H1 (cell line): ENCODE results near the gene NRTN. TPM values are rescaled to one million over a fixed set of nuclear protein-coding genes. Genes with fewer than 3 reads are reported as not detected.
"Not testable (repeated sequence)": the region's sequence is repeated elsewhere in the genome, so short reads cannot be mapped to it uniquely, and the experiment has no call there.

Experiments used
- CTCF ChIA-PET: fragments of 300-600 bp; sonication (Branson Sonifier 250); formaldehyde crosslinking; loops from one replicate; lab custom pipeline; 2021; ENCODE audit not compliant: partially characterized antibody; lab: Charles Lee
- POLR2A ChIA-PET: fragments of 300-600 bp; sonication (Branson Sonifier 250); formaldehyde crosslinking; loops from one replicate; lab custom pipeline; 2021; ENCODE audit warnings: inconsistent platforms; ENCODE audit not compliant: partially characterized antibody; lab: Charles Lee
- DNase-seq, 2 experiments: peaks; one replicate each; pipeline versions ENCODE4 v3.0.0 to v3.0.0-alpha.2; 2010 to 2022; ENCODE audit warnings: low spot score in 2 of 2, low read depth in 1 of 2, mixed read lengths in 1 of 2
- FAIRE-seq: peaks from 2 replicates; lab custom pipeline; 2011; peaks lifted over from hg19 to GRCh38; lab: Jason Lieb, UNC
- H2AFZ ChIP-seq: 2 replicates; pipeline ENCODE4 v1.8.1; 2012; ENCODE audit warnings: low read length, inconsistent platforms
- H2AK5ac ChIP-seq: 2 replicates; pipeline ENCODE4 v1.6.1; 2013; ENCODE audit warnings: low read depth, low read length
- H2BK120ac ChIP-seq: replicated peaks from 2 replicates; pipeline ENCODE3; 2013; ENCODE audit warnings: low read depth, low read length, inconsistent platforms
- H2BK12ac ChIP-seq: 2 replicates; pipeline ENCODE4 v1.6.1; 2013; ENCODE audit warnings: low read depth, low read length
- H2BK15ac ChIP-seq: 2 replicates; pipeline ENCODE4 v1.6.1; 2013; ENCODE audit warnings: low read length
- H2BK20ac ChIP-seq: 2 replicates; pipeline ENCODE4 v1.6.1; 2013; ENCODE audit warnings: low read length
- H2BK5ac ChIP-seq: 2 replicates; pipeline ENCODE4 v1.6.1; 2013; ENCODE audit warnings: low read depth, low read length
- H3K14ac ChIP-seq: 2 replicates; pipeline ENCODE4 v1.6.1; 2013; ENCODE audit warnings: inconsistent platforms; ENCODE audit not compliant: insufficient read length
- H3K18ac ChIP-seq: 2 replicates; pipeline ENCODE4 v1.6.1; 2013; ENCODE audit warnings: low read length; ENCODE audit errors: extremely low read depth
- H3K23ac ChIP-seq: 2 replicates; pipeline ENCODE4 v1.6.1; 2013; ENCODE audit warnings: inconsistent platforms; ENCODE audit not compliant: insufficient read length
- H3K23me2 ChIP-seq: 2 replicates; pipeline ENCODE4 v1.6.1; 2013; ENCODE audit warnings: low read depth, low read length
- H3K27ac ChIP-seq: 2 replicates; pipeline ENCODE4 v1.6.1; 2011; ENCODE audit warnings: low read depth, low read length, inconsistent platforms
- H3K27me3 ChIP-seq, 4 experiments: replicated peaks in 1 of 4; 1 replicate in 1 of 4; 2 replicates in 3 of 4; pipeline versions ENCODE4 v1.6.1 to v1.8.1; 2011 to 2013; ENCODE audit warnings: low read length in 3 of 4, mild to moderate bottlenecking in 3 of 4, inconsistent platforms in 2 of 4, mixed read lengths in 2 of 4, moderate library complexity in 1 of 4; ENCODE audit not compliant: control insufficient read depth in 3 of 4, insufficient read depth in 3 of 4; ENCODE audit errors: extremely low read depth in 1 of 4
- H3K36me3 ChIP-seq, 4 experiments: 2 replicates each; pipeline versions ENCODE4 v1.6.1 to v1.8.1; 2011 to 2013; ENCODE audit warnings: mild to moderate bottlenecking in 4 of 4, low read length in 3 of 4, moderate library complexity in 2 of 4, control low read depth in 1 of 4, inconsistent platforms in 1 of 4; ENCODE audit not compliant: insufficient read depth in 4 of 4, control insufficient read depth in 2 of 4
- H3K4ac ChIP-seq: replicated peaks from 2 replicates; pipeline ENCODE3; 2013; ENCODE audit warnings: low read length, low read depth, mixed read lengths, inconsistent platforms; ENCODE audit not compliant: insufficient read length
- H3K4me1 ChIP-seq, 4 experiments: replicated peaks in 1 of 4; 1 replicate in 1 of 4; 2 replicates in 3 of 4; pipeline versions ENCODE4 v1.6.1 to v1.8.1; 2011 to 2013; ENCODE audit warnings: low read length in 3 of 4, inconsistent platforms in 2 of 4, mixed read lengths in 1 of 4; ENCODE audit not compliant: insufficient read depth in 4 of 4, control insufficient read depth in 3 of 4
- H3K4me2 ChIP-seq, 2 experiments: 2 replicates each; pipeline versions ENCODE4 v1.6.1 to v1.8.1; 2011 to 2013; ENCODE audit warnings: low read depth in 2 of 2, low read length in 2 of 2, control low read depth in 1 of 2, inconsistent platforms in 1 of 2, mild to moderate bottlenecking in 1 of 2; ENCODE audit not compliant: insufficient read depth in 1 of 2
- H3K4me3 ChIP-seq, 4 experiments: fragments of 200-600, 300-600 bp in 1 of 4; sonication (generic), shearing (Covaris generic), sonication (Bioruptor Twin) in 1 of 4; 2 replicates each; pipeline versions ENCODE4 v1.5.1 to v1.8.1; 2011 to 2016; ENCODE audit warnings: low read length in 4 of 4, low read depth in 3 of 4, control low read depth in 2 of 4, inconsistent platforms in 2 of 4, mild to moderate bottlenecking in 2 of 4, mixed read lengths in 1 of 4, moderate library complexity in 1 of 4; ENCODE audit not compliant: insufficient read depth in 2 of 4; ENCODE audit errors: extremely low read depth in 1 of 4
- H3K56ac ChIP-seq: replicated peaks from 2 replicates; pipeline ENCODE3; 2013; ENCODE audit warnings: low read depth, mild to moderate bottlenecking, mixed read lengths, low read length, inconsistent platforms; ENCODE audit not compliant: insufficient read length
- H3K79me1 ChIP-seq: 2 replicates; pipeline ENCODE4 v1.6.1; 2013; ENCODE audit warnings: low read depth, low read length, control low read depth
- H3K79me2 ChIP-seq, 2 experiments: 2 replicates each; pipeline versions ENCODE4 v1.6.1 to v1.8.1; 2012 to 2013; ENCODE audit warnings: low read length in 2 of 2, mild to moderate bottlenecking in 2 of 2, inconsistent platforms in 1 of 2; ENCODE audit not compliant: insufficient read depth in 2 of 2, control insufficient read depth in 1 of 2
- H3K9ac ChIP-seq, 4 experiments: replicated peaks in 1 of 4; 1 replicate in 1 of 4; 2 replicates in 3 of 4; pipeline versions ENCODE4 v1.6.1 to v1.8.1; 2011 to 2013; ENCODE audit warnings: low read depth in 3 of 4, low read length in 3 of 4, control low read depth in 2 of 4, mild to moderate bottlenecking in 2 of 4, moderate library complexity in 2 of 4, inconsistent platforms in 1 of 4; ENCODE audit errors: extremely low read depth in 1 of 4
- H3K9me3 ChIP-seq, 2 experiments: 2 replicates each; pipeline versions ENCODE4 v1.6.1 to v1.8.1; 2012 to 2013; ENCODE audit warnings: mild to moderate bottlenecking in 2 of 2, moderate library complexity in 2 of 2, control low read depth in 1 of 2, inconsistent platforms in 1 of 2, low read depth in 1 of 2, low read length in 1 of 2, mixed read lengths in 1 of 2; ENCODE audit not compliant: insufficient read depth in 2 of 2
- H4K20me1 ChIP-seq, 2 experiments: replicated peaks in 1 of 2; 2 replicates each; pipeline versions ENCODE3 to v1.8.1; 2011 to 2013; ENCODE audit warnings: inconsistent platforms in 2 of 2, low read length in 2 of 2, mild to moderate bottlenecking in 1 of 2; ENCODE audit not compliant: insufficient read depth in 2 of 2, control insufficient read depth in 1 of 2
- H4K5ac ChIP-seq: 2 replicates; pipeline ENCODE4 v1.6.1; 2013; ENCODE audit warnings: low read length, low read depth, mixed read lengths, inconsistent platforms; ENCODE audit not compliant: insufficient read length
- H4K8ac ChIP-seq: 2 replicates; pipeline ENCODE4 v1.8.0; 2013; ENCODE audit warnings: mild to moderate bottlenecking, moderate library complexity, low read length, inconsistent platforms; ENCODE audit not compliant: insufficient read depth; ENCODE audit errors: extremely low read depth
- H4K91ac ChIP-seq: replicated peaks from 2 replicates; pipeline ENCODE3; 2013; ENCODE audit warnings: low read length, mixed read lengths, inconsistent platforms; ENCODE audit not compliant: insufficient read length
- WGBS, 2 experiments: shearing (Covaris generic) in 1 of 2; methylation state at CpG; one replicate each; pipeline versions ENCODE4 v1.1.6 to v1.1.7; 2013 to 2015; ENCODE audit warnings: low lambda C conversion rate in 2 of 2, mixed read lengths in 2 of 2, inconsistent platforms in 1 of 2, low coverage in 1 of 2, missing lambda C conversion rate in 1 of 2; ENCODE audit not compliant: insufficient replicate concordance in 2 of 2, insufficient coverage in 1 of 2, insufficient read length in 1 of 2; ENCODE audit errors: extremely low coverage in 1 of 2, missing lambda C conversion rate in 1 of 2; 5-methylcytosine and 5-hydroxymethylcytosine counted together
- polyA plus RNA-seq, 7 experiments: library from polyadenylated mRNA; depleted of rRNA in 3 of 7; stranded (reverse) in 5 of 7; unstranded in 2 of 7; fragments of >200 nt in 5 of 7; fragments of 200-250 nt in 2 of 7; gene quantifications; 1 replicate in 5 of 7; 2 replicates in 1 of 7; 4 replicates in 1 of 7; pipeline versions ENCODE4 v1.2.1 to v1.2.3, GENCODE V29; 2011 to 2013; ENCODE audit warnings: missing spikeins in 2 of 7, mixed read lengths in 2 of 7
- total RNA-seq: library from RNA; stranded (reverse); fragmentation: NEBNext Ultra II Directional; extraction: Animal tissue kit (Norgen Biotek cat#: 25700); gene quantifications from 2 replicates; pipeline ENCODE4 v1.2.1, GENCODE V29; 2021

NRTN gene
- total and polyA plus RNA-seq, 2 of the 8 experiments (the other 6 are each of a cell fraction or from before 2014, with no cell fraction given) = 3.9 to 5.3 TPM

DNA sequence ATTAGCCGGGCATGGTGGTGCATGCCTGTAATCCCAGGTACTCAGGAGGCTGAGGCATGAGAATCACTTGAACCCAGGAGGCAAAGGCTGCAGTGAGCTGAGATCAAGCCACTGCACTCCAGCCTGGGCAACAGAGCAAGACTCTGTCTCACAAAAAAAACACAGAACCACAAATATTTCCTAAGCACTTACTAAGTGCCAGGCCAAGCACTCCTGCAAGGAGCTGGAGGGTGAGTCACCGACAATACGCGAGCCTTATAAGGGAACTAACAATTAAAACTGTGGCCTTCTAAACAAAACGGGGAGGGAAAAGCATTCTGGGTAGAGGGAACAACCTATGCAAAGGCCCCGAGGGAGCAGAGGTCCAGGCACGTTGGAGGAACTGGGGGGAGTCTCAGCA is 69.6 kb downstream of the NRTN start:
- H3K79me2 ChIP-seq, H3K9me3 ChIP-seq, H2BK12ac ChIP-seq, H3K36me3 ChIP-seq, H3K23ac ChIP-seq, H3K27me3 ChIP-seq, H3K4me2 ChIP-seq, H4K5ac ChIP-seq, H4K8ac ChIP-seq, H4K20me1 ChIP-seq, H3K56ac ChIP-seq, H2AK5ac ChIP-seq, H3K79me1 ChIP-seq, DNase-seq, H3K18ac ChIP-seq, H3K9ac ChIP-seq, H2AFZ ChIP-seq, FAIRE-seq, H3K14ac ChIP-seq, H2BK20ac ChIP-seq, H3K27ac ChIP-seq, H3K4ac ChIP-seq, H3K4me1 ChIP-seq, POLR2A ChIA-PET, H3K4me3 ChIP-seq, H2BK5ac ChIP-seq, H2BK15ac ChIP-seq, H3K23me2 ChIP-seq, H4K91ac ChIP-seq: not testable (repeated sequence)
- WGBS, 2 experiments = 82% methylated on average over 7 of the region's 7 CpGs; no CpG with 5 or more reads in 1 of the 2 experiments
- CTCF ChIA-PET = interaction anchor here (0.5 to 0.6 kb wide), 2 partner anchors 17 to 117 kb away, joined by 3 read pairs; no protein-coding TSS in a partner anchor
- peak overlapping the region; percentile 14 for H2BK120ac ChIP-seq
